ENCODE data around the gene SLC8A1. TPM values are rescaled to one million over a fixed set of nuclear protein-coding genes. Genes with fewer than 3 reads are reported as not detected.

Gene SLC8A1
- total RNA-seq, 2 experiments from 2014 or later: 0.23 TPM

- CTCF ChIA-PET: no interaction called here
- POLR2A ChIA-PET: no interaction called here
These were observed 56.5 kb downstream of the SLC8A1 start for GRCh38 chr2:40395169-40396073.

- POLR2A ChIA-PET: no interaction called here
- CTCF ChIA-PET: no interaction called here
These were observed 57.3 kb downstream of the SLC8A1 start for GRCh38 chr2:40394597-40394996.

- POLR2A ChIA-PET: no interaction called here
- CTCF ChIA-PET: no interaction called here
These were observed 57.9 kb downstream of the SLC8A1 start for GRCh38 chr2:40394031-40394430.

DNA sequence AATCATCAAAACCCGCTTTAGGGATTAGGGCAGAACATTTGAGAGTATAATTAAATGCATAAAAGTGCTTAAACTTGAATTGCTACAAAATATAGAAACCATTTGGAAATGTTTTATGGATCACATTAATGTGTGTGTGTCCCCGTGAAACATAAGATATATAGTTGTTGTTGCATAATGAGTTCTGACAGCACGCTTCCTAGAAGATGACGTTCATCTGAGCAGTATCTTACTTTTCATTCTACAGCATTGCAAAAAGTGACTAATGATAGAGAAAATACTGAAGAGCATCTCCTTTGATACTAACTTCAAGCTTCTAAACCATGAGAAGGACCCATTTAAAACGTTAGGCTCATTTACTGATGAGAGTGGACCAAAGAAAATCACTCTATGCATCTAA, 63.7 kb downstream of the SLC8A1 start:
- CTCF ChIA-PET: no interaction called here

GRCh38 chr2:40386177-40386576, 65.7 kb downstream of the SLC8A1 start:
- ChIA-PET CTCF (no interaction called here), POLR2A (no interaction called here)

More for the DNA sequence above, 63.7 kb downstream of the SLC8A1 start:
- POLR2A ChIA-PET: no interaction called here

DNA sequence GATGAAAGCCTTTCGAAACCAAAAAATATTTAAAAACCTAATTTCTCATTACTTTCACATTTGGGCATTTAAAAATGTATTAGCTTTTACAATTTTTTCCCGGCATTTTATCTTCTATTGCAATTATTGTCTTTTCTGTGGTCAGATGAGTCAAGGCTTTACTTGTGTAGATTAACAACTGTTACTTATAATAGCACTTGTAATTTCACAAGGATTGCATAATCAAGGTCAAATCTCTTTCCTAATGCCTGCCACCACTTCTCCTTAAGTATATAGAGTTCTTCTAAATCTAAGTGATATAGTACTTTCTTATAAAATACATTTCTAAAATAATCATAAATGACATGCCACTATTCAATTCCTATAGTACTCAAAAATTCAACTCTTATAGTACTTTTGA, 67.2 kb downstream of the SLC8A1 start:
- CTCF ChIA-PET: no interaction called here
- POLR2A ChIA-PET: no interaction called here

GRCh38 chr2:40384233-40384632, 67.7 kb downstream of the SLC8A1 start:
- CTCF ChIA-PET: no interaction called here
- POLR2A ChIA-PET: no interaction called here

DNA sequence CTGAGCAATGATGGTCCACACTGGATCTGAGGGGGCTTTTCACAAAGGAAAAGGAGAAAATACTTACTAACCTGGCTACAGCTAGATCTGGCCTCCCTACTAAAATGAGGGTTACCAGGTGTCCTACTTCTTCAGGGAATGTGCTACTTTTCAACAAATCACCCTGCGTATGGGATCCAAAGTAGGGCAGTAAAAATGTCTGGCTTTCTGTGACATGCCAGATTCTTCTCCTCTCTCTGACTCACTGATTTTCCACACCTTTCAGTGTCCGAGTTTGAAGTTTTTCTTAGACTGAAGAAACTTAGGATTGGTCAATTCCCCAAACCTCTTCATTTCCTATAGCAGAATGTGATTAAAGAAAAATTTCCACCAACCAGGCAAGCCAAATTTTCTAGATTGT, 71.2 kb downstream of the SLC8A1 start:
- POLR2A ChIA-PET: no interaction called here
- CTCF ChIA-PET: no interaction called here

DNA sequence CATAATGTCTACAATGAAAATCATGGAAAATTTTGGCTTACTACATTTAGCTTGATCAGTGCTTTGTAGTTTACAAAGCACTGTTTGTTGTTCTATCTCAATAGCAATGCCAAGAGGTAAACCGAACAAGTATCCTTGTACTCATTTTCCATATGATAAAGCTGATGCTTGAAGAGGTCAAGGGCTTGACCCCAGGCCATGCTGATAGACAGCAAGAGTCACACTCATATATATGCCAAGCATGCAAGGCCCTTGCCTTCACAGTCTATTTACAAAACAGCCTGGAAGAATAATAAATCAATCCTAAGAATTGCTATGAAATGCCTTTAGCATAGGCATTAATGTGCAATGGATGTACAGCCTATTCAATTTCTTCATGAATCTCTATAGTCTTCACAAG, 71.8 kb downstream of the SLC8A1 start:
- CTCF ChIA-PET: no interaction called here
- POLR2A ChIA-PET: no interaction called here

DNA sequence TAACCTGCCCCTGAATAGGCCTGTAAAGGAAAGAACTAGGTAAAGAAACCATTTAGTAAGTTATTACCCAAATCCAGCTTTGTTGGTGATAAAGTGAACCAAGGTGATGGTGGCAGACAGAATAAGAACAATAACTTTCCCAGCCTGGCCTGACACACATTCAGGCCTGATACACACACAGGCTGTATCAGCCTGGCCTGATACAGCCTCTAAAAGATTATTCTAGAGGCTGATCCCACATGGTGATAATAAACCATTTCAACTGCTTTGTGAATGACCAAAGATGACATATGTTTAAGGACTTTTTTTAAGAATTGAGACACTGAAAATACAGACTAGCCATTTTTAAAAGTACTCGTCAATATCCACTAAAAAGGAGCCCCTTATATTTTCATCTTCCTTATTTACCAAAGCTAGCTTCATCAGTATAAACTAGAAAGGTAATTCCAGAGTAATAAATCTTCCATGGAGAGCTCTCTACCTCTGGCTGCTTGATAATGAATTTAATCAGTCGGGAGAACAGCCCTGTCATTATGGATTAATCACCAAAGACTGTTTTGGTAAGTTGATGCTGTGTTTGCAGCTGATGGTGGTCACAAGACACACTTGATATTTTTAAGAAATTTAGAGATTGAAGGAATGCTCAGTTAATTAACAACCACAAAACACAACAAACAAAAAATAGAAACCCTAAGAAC, 77.2 kb downstream of the SLC8A1 start:
- ChIA-PET CTCF (no interaction called here), POLR2A (no interaction called here)

DNA sequence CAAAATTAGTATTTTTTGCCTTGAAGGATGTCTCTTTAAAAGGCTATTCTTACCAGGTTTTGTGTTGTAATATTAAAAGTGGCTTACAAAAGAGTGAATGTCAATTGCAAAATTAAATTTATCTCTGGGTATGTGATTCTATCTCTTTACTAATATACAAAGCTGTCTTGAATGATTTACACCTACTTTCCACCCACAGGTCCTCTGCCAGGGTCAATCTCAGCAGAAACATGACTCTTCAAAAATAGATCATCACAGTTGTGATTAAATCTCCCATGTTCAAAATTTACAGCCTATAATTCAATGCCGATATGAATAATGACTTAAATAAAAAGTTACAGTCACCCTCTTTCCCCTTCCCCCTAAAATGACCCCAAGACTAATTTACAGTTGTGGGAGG, 78.8 kb downstream of the SLC8A1 start:
- CTCF ChIA-PET: no interaction called here
- POLR2A ChIA-PET: no interaction called here

GRCh38 chr2:40372283-40372985, 79.5 kb downstream of the SLC8A1 start:
- CTCF ChIA-PET: no interaction called here
- POLR2A ChIA-PET: no interaction called here

- POLR2A ChIA-PET: no interaction called here
- CTCF ChIA-PET: no interaction called here
These were observed 80.2 kb downstream of the SLC8A1 start for GRCh38 chr2:40371525-40372282.

DNA sequence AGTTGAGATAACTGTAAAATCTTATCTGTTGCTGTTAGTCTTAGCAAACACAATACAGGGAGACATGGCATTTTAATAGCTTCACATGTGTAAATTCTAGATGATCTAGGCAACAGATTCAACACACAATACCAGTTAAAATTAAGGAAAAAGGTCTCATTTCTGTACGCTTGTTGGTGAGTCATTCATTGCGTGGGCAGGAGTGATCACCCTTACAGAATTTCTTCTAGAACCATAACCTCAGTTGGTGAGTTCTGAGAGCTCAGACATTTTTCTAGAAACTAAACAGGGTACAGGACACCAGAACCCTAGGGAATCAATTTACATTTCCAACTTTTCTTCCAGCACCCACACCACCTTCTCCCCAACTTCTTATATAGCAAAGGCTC, 81.9 kb downstream of the SLC8A1 start:
- POLR2A ChIA-PET: no interaction called here
- CTCF ChIA-PET: no interaction called here

- POLR2A ChIA-PET: no interaction called here
- CTCF ChIA-PET: no interaction called here
These were observed 82.5 kb downstream of the SLC8A1 start for GRCh38 chr2:40369267-40370006.

DNA sequence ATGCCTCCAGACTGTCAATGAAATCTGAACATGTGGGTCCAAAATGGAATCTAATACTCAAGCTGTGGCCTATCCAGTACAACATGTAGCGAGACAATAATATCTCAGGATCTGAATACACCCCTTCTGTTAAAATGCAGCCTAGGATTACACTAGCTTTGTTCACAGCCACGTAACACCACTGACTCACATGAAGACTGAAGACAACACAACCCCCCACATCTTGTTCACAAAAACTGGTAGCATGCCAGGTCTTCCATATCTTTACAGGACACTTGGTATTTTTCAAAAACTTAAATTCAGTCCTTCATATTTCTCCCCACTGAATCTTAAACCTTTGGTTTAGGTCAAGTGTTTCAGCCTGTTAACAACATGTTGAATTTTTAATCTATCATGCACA, 84.2 kb downstream of the SLC8A1 start:
- POLR2A ChIA-PET: no interaction called here

GRCh38 chr2:40367032-40367431, 84.9 kb downstream of the SLC8A1 start:
- CTCF ChIA-PET: no interaction called here
- POLR2A ChIA-PET: no interaction called here

More for the DNA sequence above, 84.2 kb downstream of the SLC8A1 start:
- CTCF ChIA-PET: no interaction called here

DNA sequence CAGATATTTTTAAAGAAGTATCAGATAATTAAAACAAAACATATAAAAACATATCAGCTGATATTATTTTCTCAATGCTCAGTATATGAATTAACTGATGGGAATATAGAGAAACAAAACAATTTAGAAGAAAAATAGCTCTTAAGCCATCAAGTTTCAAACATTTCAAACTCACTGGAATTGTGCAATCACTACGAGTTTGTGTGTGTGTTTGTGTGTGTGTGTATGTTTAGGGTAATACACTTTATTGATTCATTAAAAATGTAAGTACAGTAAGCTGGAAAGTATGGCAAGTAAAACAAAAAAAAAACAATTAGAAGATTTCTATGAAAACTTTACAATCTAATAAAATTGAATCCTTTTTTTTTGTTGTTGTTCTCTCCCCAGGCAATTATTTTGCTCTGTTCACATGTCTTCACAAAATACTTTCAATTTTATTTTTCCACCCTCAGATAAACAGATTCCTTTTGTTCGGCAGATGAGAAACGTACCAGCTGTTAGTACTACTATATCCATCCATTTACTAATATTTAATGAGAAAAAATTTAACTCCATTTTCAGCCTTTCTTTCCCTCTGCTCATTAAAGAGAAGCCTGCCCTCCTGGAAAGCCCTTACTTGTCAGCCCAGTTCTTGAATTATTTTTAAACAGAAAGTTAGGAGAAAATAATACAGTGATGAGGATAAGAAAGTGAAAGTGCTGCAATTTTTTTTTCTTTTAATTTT, 87.6 kb downstream of the SLC8A1 start:
- CTCF ChIA-PET: no interaction called here
- POLR2A ChIA-PET: interaction anchor here (0.6 kb wide), 1 partner anchor 869 kb away, joined by 3 read pairs; no protein-coding TSS in a partner anchor

GRCh38 chr2:40363631-40364030, 88.3 kb downstream of the SLC8A1 start:
- ChIA-PET POLR2A (interaction anchor here (0.6 kb wide), 1 partner anchor 870 kb away, joined by 3 read pairs; no protein-coding TSS in a partner anchor), CTCF (no interaction called here)

Measured in activated CD8-positive, alpha-beta memory T cell treated with anti-CD3 and anti-CD28 coated beads for 36 hours (primary cell).